DMS153 treated with DMSO at 0.1 percent for 48 hours (cell line): ENCODE data around the gene IGF2BP3.

Experiments used
- DNase-seq: peaks from one replicate; lab custom pipeline; 2025; ENCODE audit not compliant: unreplicated experiment; lab: John Stamatoyannopoulos, UW

The IGF2BP3 gene

GRCh38 chr7:23380961-23381360 lies 89.3 kb downstream of the IGF2BP3 start:
- no peak for DNase-seq

- no peak for DNase-seq
Observed at GRCh38 chr7:23380556-23380955, 89.7 kb downstream of the IGF2BP3 start.

DNA sequence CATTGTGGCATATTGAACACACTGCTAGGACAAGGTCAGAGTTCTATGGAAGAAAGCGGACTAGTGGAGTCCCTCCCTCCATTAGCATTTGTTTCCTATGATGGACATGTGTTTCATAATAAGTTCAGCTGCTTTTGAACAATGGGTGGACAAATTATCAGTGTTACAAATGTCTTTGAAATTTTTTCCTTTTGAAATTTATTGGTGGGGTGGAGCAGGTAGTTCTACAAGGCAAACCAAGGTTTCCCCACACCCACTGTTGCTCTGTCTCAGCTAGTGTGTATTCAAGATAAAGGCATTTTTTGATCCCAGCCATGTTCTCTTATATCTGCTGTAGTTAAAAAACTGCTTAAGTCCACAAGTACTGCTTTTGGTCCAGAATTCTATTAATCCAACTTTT lies 91.3 kb downstream of the IGF2BP3 start:
- no peak for DNase-seq

DNA sequence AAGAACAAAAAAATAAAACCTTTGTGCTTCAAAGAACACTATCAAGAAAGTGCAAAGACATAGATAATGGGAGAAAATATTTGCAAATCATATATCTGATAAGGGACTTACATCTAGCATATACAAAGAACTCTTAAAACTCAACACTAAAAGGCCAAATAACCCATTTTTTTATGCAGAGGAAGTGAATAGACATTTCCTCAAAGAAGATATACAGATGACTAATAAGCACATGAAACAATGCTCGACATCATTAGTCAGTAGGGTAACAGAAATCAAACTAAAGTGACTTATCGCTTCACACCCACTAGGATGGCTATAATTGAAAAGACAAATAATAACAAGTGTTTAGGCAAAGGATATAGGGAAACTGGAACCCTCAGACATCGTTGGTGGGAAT lies 93.2 kb downstream of the IGF2BP3 start:
- no peak for DNase-seq

GRCh38 chr7:23373151-23374004 lies 96.9 kb downstream of the IGF2BP3 start:
- peak; percentile 29 for DNase-seq

DNA sequence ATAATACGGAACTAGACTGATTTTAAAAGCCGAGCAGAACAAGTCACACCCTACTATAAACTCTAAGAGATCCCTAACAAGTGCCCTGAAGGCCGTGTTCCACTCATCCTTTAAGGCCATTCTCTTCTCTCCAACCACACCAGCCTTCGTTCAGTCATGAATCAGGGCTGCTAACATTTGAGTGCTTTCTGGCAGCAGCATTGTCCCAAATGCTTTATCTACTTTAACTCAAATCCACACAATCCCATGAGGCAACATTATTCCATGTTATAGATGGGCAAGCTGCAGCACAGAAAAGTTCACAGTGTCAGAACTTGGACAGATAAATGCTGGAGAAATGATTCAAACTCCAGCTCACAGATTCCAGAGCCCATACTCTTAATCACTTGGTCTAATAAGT lies 97.7 kb downstream of the IGF2BP3 start:
- DNase-seq = no peak

DNA sequence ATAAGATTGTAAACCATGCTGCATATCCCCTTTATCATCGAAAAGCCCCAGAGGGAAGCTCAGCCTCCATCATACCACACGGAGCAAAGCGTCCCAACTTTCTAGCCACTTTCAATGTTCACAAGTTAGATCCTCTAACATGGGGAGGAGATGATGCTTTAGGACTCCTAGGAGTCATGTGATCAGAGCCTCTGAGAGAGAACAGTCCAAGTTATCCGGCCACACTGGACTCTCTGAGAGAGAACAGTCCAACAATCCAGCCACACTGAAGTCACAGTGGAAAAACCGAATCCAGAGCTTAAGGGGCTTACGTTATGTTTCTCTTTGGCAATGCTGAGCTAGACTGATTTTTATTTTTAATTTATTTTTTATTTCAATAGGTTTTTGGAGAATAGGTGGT lies 98.6 kb downstream of the IGF2BP3 start:
- no peak for DNase-seq

- DNase-seq = no peak
Observed at GRCh38 chr7:23369695-23370404, 100.4 kb downstream of the IGF2BP3 start.

DNA sequence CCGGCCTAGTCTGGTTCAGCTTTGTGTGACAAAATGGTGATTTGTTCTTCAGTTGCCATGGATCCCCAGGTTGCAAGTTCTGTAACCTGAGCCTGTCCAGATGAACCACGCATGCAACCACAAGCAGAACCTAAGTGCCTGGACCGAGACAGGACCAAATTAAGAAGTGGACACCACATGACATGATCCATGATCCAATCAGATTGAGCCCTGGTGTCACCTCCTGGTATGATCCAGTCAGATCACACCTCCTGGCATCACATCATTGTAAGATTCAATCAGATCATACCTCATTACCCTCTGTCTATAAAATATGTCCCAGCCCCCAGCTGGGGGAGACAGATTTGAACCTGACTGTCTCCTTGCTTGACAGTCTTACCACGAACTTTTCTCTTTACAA lies 101.2 kb downstream of the IGF2BP3 start:
- no peak for DNase-seq

GRCh38 chr7:23358152-23358674 lies 112.1 kb downstream of the IGF2BP3 start:
- DNase-seq = no peak

- DNase-seq = peak; percentile 47
Observed at GRCh38 chr7:23357190-23358093, 112.8 kb downstream of the IGF2BP3 start.

- no peak for DNase-seq
Observed at GRCh38 chr7:23356726-23357125, 113.6 kb downstream of the IGF2BP3 start.

- no peak for DNase-seq
Observed at GRCh38 chr7:23356168-23356567, 114.1 kb downstream of the IGF2BP3 start.

DNA sequence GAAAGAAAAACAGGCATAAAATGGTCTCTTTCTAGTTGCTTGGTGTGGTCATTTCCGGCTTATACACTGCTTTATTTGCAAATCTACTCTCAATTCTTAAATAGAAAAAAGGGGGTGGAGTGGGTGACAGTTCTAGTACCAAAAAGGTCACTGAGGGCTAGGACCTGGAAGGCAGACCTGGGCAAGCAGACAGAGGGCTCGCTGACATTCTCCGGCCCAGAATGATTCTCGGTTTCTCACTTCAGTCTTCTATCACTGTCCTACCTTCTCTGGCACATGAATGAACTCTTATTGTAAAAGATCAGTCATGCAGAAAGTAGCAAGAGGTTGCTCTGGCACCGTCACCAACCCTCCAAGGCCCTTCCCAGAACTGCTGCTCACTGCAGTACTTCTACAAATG lies 117.1 kb downstream of the IGF2BP3 start:
- peak; percentile 46 for DNase-seq

- no peak for DNase-seq
Observed at GRCh38 chr7:23350466-23350865, 119.8 kb downstream of the IGF2BP3 start.

- DNase-seq = no peak
Observed at GRCh38 chr7:23349484-23350157, 120.7 kb downstream of the IGF2BP3 start.

GRCh38 chr7:23347682-23348180 lies 122.6 kb downstream of the IGF2BP3 start:
- DNase-seq = no peak

DNA sequence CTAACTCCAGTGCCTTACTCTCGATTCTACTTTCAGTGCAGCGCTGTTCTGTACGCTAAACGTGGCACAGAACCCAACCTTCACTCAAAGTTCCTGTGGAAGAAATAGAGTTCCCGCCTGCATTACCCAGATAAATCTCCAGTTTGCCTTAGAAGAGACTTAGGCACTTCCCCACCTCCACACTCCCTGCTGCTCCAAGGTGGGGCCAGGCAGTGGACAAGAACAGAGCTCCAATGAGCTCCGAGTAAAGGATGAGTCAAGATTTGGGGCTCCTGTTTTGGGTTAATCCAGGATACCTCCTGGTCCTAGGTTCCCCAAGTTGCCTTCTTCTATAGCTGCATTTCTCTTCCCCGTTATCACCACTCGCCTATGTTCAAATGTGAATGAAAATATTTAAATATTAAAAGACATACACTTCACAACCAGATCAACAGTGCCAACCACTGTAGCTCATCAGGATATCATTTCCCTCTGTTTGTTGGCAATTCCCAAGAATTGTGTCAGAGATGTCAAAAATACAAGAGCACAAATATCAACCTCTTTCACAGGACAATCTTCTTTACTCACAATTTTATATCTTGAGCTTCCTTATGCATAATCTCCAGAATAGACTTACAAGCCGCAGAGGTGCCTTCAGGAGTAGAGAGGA lies 123.1 kb downstream of the IGF2BP3 start:
- DNase-seq = no peak

DNA sequence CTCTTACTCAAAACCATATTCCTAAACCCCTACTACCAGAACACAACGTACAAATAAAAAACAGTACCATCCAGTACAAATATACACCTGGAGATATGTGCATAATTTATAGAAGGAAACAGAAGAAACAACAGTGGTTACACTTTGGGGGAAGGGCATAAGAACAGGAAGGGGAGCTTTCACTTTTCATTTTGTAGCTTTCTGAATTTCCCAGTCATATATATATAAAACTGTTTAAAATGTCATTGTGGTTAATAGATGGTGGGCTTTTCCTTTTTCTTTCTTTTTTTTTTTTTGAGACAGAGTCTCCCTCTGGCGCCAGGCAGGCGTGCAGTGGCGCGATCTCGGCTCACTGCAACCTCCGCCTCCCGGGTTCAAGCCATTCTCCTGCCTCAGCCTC lies 124.0 kb downstream of the IGF2BP3 start:
- no peak for DNase-seq

DNA sequence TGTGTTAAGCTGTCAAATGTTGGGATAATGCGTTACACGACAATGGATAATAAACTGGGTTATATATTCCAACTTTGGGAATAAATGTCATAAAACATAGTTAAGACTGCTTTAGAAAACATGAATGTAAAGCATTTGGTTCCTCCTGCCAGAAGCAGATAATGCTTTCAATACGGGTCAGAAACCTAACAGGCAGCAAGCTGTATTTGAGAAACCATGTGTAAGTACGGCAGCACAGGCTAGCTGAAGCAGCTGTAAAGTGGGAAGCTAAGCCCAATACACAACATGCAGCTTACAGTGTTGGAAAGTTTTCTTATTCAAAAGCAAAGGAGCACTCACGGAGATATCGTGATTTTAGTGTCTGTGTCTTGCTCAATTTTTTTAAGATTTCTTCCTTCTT lies 124.7 kb downstream of the IGF2BP3 start:
- no peak for DNase-seq
